GM21528 (cell line): ENCODE measurements around the gene BARX1.
"Not testable (repeated sequence)": the region's sequence is repeated elsewhere in the genome, so short reads cannot be mapped to it uniquely, and the experiment has no call there.

ENCODE experiments used
- ATAC-seq: cut with Tn5 transposase; IDR thresholded peaks from one replicate; pipeline ENCODE4 v1.9.1; 2021; ENCODE audit warnings: mild to moderate bottlenecking, moderate library complexity; ENCODE audit not compliant: unreplicated experiment, low FRiP score

Gene BARX1

DNA sequence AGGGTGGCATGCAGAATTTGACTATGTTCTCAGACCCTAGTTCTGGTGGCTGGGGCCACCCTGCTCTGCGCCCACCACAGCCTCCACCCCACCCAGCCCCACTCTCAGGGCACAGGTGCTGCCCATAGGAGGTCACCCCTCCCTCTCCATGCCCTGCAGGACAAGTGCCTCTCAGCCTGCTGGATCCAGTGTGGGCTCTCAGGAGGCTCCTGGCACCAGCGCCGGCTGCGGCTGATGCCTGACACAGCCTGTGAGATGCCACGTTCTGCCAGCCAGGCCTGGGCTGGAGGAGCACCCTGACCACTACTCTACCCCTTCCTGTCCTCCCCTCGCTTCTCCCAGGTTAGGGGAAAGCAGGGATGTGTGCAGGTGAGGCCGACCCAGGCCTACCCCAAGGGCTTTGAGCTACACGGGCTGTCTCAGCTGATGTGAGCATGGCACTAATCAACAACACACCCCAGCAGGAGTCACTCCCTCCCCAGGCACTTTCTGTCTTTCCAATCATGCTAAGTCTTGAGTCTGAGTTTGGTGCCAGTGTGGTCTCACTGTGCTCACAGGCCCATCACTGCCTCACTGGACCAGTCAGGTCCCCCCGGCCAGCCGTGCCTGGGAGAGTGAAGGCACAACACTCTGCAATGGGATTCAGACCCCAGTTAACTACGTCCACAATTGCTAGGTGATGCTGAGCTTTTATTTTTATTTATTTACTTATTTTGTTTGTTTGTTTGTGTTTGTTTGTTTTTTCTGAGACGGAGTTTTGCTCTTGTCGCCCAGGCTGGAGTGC is 12.1 kb upstream of the BARX1 start:
- no peak for ATAC-seq

DNA sequence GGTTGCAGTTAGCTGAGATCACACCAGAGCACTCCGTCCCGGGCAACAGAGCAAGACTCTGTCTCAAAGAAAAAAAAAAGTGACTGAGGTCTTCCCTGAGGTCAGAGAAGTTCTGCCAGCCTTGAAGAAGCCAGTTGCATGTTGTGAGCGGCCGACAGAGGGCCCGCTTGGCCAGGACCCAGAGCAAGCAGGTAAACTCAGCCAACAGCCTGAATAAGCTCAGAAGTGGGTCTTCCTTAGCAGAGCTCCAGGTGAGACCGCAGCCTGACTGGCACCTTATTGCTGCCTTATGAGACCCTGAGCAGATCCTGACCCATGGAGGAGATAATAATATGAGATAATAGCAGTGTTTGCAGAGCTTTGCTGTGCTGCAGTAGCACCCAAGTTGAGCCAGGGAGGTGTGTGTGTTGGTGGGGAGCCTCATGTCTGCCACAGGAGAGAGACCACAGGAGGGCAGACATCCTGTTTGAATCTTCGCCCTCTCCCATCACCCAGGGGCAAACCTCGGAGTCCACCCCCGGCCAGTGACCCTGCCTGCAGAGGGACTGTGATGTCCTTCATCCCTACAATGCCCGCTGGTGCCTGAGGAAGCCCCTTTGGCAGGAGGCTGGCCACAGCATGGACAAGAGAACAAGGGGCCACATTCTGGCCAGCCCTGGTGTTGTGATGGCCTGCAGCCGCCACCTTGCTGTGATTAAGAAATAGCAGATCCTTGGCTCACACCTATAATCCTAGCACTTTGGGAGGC is 10.8 kb upstream of the BARX1 start:
- no peak for ATAC-seq

DNA sequence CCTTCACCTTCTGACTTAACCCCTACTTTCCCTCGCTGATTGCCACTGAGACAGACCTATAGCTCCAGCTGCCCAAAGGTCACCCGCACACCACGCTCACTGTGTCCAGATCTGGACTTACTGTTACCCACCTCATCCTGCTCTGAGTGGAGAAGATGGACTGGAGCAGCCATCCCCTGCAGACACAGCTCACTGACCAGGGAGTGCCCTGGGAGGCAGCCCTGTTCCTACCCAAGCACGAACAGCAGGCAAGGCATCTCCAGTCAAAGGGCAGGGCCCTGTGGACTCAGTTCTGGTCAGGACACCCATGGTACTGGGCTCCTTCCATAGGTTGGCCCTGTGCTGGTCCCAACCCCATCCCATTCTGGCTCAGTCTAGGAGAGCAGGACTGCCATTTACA is 9.5 kb upstream of the BARX1 start:
- ATAC-seq: no peak

DNA sequence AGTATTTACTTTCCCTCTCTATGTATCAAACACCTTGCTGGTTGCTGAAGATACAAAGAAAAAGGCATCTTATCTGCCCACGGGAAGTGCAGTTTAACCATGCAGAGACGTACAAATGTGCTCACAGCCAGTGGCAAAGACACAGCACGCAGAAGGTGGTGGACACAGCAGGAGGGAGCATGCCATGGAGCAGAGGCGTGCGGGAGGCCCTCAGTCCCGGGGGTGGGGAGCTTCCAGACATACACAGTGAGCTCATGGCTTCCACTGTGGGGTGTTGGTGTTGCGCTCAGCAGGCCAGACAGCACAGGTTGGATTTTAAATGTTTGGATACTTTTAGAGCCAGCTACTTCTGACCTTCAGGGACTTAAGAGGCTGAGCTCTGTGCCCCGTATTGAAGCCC is 8.8 kb upstream of the BARX1 start:
- no peak for ATAC-seq

DNA sequence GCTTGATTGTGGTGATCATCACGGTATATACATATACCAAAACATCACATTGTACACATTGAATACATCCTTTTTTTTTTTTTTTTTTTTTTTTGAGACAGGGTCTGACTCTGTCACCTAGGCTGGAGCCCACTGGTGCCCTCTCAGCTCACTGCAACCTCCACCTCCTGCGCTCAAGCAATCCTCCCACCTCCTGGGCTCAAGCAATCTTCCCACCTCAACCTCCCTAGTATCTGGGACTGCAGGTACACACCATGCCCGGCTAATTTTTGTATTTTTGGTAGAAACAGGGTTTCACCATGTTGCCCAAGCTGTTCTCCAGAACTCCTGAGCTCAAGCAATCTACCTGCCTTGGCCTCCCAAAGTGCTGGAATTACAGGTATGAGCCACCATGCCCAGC is 8.3 kb upstream of the BARX1 start:
- not testable (repeated sequence) for ATAC-seq

DNA sequence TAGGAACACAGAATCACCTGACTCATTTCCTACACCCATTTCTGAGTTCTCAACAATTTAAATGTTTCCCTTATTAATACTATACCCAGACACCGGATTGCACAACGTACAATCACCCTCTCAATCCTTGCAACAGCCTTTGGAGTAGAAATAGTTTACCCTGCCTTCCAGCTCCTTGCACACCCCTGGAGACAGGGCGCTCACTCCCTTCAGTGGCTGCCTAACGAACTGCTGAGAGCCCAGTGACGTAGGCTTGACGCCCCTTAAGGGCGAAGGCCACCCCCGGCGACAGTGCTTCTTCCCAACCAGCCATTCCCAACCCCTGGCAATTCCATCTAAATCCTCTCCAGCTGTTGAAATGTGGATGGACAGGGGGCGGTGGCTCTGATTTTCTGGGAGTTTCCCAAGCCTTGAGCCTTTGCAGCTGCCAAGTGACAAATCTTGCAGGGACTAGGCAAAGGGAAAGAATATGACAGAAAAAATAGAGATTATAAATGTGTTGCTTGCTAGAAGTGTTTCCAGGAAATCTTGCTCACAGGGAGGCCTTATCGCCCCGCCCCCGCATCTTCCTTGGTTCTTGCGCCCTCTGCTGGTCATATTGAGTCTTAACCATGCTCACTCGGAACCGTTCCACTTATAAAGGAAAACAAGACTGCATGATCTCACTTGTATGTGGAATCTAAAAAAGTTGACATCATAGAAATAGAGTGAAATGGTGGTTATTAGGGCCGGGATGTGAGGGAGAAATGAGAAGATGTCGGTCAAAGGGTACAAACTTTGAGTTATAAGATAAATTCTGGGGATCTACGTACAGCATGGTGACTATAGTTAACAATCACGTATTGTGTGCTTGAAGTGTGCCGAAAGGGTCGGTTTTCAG is 7.6 kb upstream of the BARX1 start:
- no peak for ATAC-seq

DNA sequence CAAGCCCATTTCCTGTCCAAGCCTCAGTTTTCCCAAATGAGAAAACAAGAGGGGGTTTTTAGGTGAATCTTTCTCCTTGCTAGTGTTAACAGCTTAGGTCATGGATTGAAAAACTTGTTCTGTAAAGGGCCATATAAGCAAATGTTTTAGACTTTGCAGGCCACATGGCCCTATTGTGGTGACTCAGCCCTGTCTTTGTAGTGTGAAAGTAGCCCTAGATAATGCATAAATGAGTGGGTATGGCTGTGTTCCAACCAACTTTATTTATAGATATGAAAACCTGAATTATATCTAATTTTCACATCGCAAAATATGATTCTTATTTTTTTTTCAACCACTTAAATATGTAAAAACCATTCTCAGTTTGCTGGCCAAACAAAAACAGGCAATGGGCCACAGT is 6.9 kb upstream of the BARX1 start:
- no peak for ATAC-seq

DNA sequence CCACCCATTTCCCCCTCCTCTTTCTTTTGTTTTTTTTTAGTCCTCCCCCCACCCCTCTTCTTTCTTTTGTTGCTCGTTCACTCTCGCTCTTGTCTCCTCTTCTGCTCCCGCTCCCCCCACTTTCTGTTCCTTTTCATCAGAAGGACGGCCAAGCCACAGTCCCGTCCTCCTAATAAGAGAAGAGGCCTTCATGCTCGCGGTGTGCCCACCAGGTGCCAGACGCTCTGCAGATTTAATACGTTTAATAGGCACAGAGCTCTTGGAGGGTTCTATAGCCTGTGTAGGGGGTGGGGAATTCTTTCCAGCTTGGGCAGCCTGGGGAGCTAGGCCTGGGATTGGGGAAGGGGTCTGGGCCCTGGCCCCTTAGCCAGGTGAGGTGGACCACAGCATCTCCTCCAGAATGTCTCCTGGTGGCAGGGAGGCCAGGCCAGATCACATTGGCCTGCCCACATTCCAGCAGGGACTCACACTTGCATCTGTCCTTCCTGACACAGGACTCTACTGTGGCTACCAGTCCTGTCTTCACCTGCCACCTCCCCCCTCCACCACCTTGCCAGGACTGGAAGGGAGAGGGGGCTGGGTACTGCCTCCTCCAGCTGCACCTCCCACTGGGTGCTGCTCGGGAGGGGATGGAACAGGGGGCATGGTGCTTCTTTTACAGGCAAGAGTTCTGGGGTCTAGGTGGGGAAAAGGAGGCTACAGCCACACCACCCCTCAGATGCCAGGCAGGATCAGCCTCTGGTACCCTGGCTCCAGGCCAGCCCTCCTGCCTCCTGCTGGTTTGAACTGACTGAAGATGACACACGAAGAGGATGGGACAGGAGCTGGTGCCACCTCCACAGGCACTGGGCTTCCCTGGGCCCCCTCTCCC is 6.1 kb upstream of the BARX1 start:
- no peak for ATAC-seq

DNA sequence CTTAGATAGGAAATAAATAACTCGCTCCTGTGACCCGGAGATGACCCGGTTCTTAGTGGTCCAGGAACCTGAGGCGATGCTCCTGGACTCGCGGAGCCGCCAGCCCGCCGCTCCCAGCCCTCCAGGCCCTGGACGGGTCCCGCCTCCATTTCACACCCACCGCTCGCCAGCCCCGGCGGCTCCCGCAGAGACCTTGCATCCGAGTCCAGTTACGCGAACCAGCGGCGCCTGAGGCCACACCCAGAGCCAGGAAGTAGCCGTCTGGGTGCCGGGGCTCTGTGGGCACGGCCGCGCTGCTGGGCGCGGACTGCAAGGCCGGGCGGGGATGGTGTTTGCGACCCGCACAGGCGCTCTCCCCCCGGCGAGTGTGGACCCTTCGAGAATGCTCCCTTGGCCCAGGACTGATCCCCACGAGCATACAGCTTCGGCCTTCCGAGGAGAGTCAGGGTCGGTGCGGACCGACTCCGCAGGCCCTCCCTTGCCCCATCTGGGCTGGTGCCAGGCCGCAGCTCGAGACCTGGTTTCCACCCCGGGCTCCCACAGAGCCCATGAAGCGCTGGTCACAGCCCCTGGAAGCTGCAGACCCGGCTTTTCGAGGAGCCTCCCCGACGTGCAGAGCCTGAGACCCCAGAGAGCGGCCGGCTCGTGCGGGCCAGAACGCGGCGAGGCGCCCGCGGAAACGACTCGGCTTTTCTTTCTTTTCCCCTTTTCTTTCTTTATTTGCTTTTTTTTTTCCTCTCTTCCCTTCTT is 5.2 kb upstream of the BARX1 start:
- ATAC-seq: no peak

DNA sequence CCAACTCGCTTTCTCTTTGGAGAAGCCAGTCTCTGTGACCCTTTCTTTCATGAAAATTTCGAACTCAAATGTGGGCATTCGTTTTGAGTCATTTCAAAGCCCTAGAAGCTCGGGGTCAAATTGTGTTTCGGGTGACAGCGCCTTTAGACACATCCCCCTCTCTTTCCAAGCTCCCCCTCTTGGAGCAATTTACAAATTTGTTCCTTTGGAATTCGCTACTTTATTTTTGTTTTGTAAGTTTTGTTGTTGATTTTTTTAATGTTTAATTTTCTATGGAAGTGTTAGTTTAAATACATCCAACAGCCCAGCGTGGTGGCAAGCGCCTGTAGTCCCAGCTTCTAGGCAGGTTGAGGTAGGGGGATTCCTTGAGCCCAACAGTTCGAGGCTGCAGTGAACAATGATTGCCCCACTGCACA is 4.6 kb upstream of the BARX1 start:
- ATAC-seq: no peak

DNA sequence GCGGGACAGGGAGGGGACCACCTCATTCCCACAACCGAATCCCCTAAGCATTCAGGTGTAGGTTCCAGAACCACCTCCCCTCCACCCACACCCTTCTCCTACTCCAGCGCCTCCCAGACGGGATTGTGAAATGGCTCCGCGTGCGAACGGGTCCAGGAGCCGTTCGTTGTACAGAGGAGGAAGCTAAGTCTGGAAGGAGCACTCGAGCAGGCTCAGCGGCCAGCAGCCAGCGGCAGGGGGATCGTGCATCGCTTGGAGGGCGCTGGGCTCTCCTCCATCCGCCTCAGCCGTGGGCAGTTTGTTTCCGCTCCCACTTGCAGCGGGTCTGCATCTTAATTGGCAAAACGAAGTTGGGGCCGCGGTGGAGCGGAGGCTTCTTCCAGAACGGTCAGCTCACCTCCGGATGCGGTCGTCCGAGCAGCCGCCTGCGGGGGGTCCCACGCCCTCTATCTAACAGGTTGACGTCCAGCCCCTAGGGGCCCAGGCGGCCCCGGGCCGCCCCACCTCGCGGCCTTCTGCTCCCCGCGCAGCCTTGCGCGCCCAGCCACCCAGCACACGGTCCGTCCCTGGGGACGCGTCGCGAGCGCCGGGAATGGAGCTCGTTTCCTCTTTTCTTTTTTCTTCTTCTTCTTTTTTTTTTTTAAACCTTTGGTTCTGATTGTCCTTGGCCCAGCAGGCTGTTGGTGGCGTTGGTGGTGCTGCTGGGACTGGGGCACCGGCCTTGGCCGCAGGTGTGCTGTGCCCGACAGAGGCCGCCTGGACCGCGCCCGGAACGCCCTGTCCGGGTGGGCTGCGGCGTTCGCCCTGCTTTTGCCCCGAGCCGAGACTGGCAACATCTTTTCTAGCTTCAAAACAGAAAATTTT is 3.9 kb upstream of the BARX1 start:
- ATAC-seq: no peak

DNA sequence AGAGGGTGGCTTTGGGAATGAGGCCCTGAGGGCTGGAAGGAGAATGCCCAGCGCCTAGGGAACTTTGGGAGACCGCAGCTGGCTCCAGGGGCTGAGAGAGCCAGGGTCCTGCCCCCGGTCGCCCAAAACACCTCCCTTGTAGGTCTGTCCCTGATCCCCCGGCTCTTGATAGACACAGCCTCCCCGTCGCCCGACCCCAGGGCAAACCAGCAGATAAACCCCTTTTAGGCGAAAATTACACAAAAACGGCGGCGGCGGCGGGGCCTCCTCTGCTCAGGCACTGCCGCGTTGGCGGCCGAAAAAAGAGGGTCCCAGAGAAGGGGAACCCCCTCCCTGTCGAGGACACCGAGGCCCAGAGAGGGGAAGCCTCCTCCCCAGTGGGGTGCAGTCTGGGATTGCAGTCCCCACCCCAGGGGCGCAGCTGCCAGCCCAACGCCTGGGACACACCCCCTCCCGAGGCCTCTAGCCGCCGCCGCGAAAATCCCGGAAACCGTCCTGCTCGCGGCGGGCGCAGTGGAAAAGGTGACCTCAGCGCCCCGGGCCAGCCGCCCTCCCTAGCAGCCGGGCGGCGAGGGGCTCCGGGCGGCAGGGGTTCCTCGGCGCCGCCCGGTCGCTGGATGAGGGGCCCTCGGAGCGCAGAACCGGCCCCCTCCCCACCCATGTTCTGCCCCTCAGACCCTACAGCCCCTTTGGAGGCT is 3.1 kb upstream of the BARX1 start:
- no peak for ATAC-seq

DNA sequence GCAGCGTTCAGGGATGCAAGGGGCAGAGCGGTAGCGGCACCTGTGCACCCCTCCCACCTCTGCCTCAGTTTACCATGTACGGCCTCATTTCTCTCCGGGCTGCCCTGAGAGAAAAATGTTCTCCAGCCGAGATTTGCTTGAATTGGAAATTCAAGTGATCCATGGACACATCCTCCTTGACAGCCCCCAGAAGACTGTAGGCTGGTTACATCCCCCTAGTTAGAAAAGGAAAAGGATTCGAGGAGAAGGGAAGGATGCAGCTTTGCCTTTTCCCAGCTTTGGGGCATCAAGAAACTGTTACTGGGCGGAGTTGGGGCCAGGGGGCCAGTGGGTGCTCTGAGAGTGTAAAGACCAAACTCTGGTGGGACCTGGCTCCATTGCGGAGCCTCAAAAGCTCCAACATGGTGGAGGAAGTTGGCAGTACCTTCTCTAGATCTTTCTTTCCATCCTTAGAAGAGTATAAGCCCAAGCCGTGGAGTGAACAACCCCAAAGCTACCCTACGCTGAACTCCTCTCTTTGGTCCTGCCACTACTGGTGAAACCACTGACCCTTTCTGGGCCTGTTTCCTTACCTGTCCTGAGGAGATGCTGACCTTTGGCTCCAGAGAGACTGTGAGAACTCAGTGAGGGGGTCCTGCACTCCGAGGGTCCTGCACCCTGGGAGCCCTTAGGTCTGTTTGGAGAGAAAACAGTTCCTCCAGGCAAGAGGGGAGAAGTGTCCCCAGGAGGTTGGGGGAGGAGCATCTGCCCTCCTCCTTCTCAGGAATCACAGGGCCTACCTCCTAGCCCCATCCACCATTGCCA is 1.0 kb upstream of the BARX1 start:
- ATAC-seq: no peak

DNA sequence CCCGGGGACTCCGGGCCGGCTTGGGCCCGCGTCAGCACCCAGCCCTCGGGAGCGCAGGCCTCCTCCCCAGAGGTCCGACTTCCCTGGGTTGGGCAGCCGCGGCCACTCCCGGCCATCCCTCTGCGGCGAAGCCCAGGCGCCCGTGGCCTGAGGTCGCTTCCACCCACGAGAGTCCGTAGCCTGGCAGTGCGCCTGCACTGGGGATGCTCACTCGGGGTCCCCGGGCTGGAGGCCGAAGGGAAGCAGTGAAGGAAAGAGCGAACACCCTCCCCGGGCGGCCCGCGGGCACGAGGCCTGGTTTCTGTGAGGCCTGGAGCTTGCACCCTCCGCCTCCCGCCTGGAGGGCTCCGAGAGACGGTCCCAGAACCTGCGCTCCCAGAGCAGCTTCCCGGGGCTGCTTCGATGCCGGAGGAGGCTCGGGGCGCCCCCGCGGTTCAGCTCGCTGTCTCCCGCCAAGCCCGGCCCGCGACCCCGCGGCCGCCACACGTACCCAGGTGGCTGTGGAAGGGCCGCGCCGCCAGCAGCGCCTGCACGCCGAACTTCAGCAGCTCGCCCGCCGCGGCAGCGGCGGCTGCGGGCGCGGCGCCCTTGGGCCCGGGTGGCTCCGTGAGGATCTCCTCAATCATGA is 607 bp downstream of the BARX1 start:
- ATAC-seq: no peak

DNA sequence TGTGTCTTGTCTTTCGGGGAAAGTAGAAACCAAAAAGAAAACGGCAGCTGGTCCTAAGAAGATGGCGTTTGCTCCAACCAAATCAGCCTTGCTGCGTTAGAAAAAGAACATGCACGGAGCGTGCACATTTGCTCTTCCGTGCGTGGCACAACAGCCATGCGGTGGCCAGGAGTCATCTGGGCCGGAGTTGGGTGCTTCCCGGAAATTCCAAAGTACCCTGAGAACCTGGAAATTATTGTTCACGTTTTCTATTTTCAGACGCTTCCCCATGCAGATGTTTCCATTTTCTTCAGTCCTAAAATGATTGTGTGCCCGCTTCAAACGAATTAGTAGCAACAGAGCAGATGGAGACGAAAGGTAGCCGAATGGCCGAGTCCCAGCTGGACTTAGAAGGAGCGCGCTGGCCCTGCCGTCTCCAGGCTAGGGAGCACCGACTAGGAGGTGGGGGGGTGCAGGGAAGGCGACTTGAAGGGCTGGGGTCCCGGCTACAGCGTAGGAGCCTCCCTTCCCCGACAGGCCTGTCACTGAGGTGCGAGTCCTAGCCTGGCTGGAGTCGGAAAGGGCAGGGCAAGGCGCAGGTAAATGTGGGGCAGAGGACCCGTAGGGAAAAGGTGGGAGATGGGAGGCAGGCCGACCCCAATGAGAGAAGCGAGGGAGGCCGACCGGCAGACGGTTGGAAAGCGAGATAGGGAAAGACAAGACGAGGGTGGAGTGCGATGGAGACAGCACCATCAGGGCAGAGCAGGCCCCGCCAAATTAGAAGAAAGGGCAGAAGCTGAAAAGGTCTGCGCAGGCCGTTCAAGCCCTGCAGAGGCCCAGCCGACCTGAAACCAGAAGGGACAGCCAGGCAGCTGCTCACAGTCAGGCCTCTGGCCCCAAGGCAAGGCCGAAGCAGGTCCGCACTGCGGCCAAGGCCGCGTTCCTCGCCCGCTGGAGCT is 1.4 kb downstream of the BARX1 start:
- no peak for ATAC-seq
